Caco-2 (cell line): ENCODE measurements around the gene MRPL46. TPM values are rescaled to one million over a fixed set of nuclear protein-coding genes. Genes with fewer than 3 reads are reported as not detected.

Experiments used
- BruUV-seq: library from RNA; stranded (reverse); fragments of 400-500 nt; replicated peaks from 2 replicates; lab custom pipeline; 2021; lab: Mats Ljungman, UMichigan
- CTCF ChIA-PET: fragments of 300-600 bp; sonication (Branson Sonifier 250); formaldehyde crosslinking; loops from one replicate; lab custom pipeline; 2022; ENCODE audit warnings: antibody characterized with exemption; lab: Charles Lee
- POLR2A ChIA-PET: fragments of 300-600 bp; sonication (Branson Sonifier 250); formaldehyde crosslinking; loops from one replicate; lab custom pipeline; 2022; ENCODE audit warnings: antibody characterized with exemption; lab: Charles Lee
- DNase-seq, 2 experiments: peaks; one replicate each; pipeline versions ENCODE4 v3.0.0 to v3.0.0-alpha.2; 2020 to 2022
- H3K27me3 ChIP-seq: replicated peaks from 2 replicates; pipeline ENCODE4 v1.6.0; 2011; ENCODE audit warnings: low read length; ENCODE audit not compliant: control insufficient read depth, insufficient read depth
- H3K36me3 ChIP-seq: 2 replicates; pipeline ENCODE4 v1.5.1; 2011; ENCODE audit warnings: low read length; ENCODE audit not compliant: control insufficient read depth, insufficient read depth
- H3K4me1 ChIP-seq: fragments of 250-450 bp; sonication (Bioruptor Pico); 2 replicates; pipeline ENCODE4 v1.5.1; 2020; ENCODE audit warnings: mild to moderate bottlenecking
- H3K4me3 ChIP-seq: 2 replicates; pipeline ENCODE4 v1.5.1; 2011; ENCODE audit warnings: low read depth, mild to moderate bottlenecking, control low read depth, low read length
- H3K9me3 ChIP-seq: fragments of 250-450 bp; sonication (Bioruptor Pico); 2 replicates; pipeline ENCODE4 v1.5.1; 2020; ENCODE audit warnings: mild to moderate bottlenecking, moderate library complexity
- H3K27ac Mint-ChIP-seq: one replicate; pipeline ENCODE4 v1.8.0; 2022; ENCODE audit warnings: mixed read lengths; ENCODE audit not compliant: unreplicated experiment
- H3K27me3 Mint-ChIP-seq: one replicate; pipeline ENCODE4 v1.8.0; 2022; ENCODE audit warnings: mixed read lengths; ENCODE audit not compliant: insufficient read depth, unreplicated experiment
- H3K36me3 Mint-ChIP-seq: one replicate; pipeline ENCODE4 v1.8.0; 2022; ENCODE audit warnings: mild to moderate bottlenecking, mixed read lengths; ENCODE audit not compliant: insufficient read depth, unreplicated experiment
- H3K4me1 Mint-ChIP-seq: one replicate; pipeline ENCODE4 v1.8.0; 2022; ENCODE audit warnings: low read depth, mixed read lengths; ENCODE audit not compliant: unreplicated experiment
- H3K4me3 Mint-ChIP-seq: one replicate; pipeline ENCODE4 v1.8.0; 2022; ENCODE audit warnings: mild to moderate bottlenecking, moderate library complexity, mixed read lengths; ENCODE audit not compliant: unreplicated experiment
- H3K9me3 Mint-ChIP-seq: one replicate; pipeline ENCODE4 v1.8.0; 2022; ENCODE audit warnings: mixed read lengths; ENCODE audit not compliant: unreplicated experiment
- intact Hi-C: fragments of 100-400 bp; cut with micrococcal nuclease; formaldehyde crosslinking; loops from one replicate; pipeline ENCODE4 v1.10.0; 2022; ENCODE audit not compliant: unreplicated experiment
- total RNA-seq: library from RNA; stranded (reverse); gene quantifications from 2 replicates; pipeline ENCODE4 v1.2.3, GENCODE V29; 2022
- TF ChIP-seq, protein P1 (sequence below), 2 experiments: fragments of 200-600 bp in 1 of 2; IDR thresholded peaks; 1 replicate in 1 of 2; 2 replicates in 1 of 2; pipeline versions ENCODE4 v1.5.1 to v1.8.0; 2011 to 2022; ENCODE audit warnings: antibody characterized with exemption in 1 of 2, control low read depth in 1 of 2, inconsistent platforms in 1 of 2, low read depth in 1 of 2, low read length in 1 of 2, mild to moderate bottlenecking in 1 of 2, moderate library complexity in 1 of 2; ENCODE audit not compliant: insufficient read depth in 1 of 2, severe bottlenecking in 1 of 2, unreplicated experiment in 1 of 2

Gene MRPL46
- total RNA-seq, 1 experiment from 2014 or later: 44.5 TPM

DNA sequence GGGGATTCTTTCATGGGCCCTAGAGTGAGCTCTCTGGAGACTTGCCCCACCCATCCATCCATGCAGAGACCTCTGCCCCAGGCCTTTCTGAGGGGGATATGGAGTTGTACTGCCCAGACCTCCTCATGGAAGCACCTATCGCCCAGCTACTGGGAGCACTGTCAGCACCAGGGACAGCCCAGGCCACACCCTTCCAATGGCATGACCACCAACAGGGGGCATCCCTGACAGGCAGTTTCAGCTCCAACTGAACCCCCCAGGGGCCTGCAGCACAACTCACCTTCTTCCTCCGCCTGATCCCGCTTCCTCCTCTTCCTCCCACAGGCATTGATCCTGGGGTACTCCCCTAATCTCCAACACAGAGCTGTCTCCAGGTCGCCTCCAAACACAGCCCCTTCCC lies 22.1 kb upstream of the MRPL46 start:
- no peak overlapping the region for H3K27ac Mint-ChIP-seq
- H3K9me3 Mint-ChIP-seq: no peaks in the 10 kb centered on the region
- TF ChIP-seq, protein P1, sequence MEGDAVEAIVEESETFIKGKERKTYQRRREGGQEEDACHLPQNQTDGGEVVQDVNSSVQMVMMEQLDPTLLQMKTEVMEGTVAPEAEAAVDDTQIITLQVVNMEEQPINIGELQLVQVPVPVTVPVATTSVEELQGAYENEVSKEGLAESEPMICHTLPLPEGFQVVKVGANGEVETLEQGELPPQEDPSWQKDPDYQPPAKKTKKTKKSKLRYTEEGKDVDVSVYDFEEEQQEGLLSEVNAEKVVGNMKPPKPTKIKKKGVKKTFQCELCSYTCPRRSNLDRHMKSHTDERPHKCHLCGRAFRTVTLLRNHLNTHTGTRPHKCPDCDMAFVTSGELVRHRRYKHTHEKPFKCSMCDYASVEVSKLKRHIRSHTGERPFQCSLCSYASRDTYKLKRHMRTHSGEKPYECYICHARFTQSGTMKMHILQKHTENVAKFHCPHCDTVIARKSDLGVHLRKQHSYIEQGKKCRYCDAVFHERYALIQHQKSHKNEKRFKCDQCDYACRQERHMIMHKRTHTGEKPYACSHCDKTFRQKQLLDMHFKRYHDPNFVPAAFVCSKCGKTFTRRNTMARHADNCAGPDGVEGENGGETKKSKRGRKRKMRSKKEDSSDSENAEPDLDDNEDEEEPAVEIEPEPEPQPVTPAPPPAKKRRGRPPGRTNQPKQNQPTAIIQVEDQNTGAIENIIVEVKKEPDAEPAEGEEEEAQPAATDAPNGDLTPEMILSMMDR (IDR thresholded peaks at IDR 0.05; ENCODE audit: insufficient read depth in 1 of 2, low read depth in 1 of 2, low read length in 1 of 2, severe bottlenecking in 1 of 2, unreplicated experiment in 1 of 2): peak in 1 of 2 experiments; percentile 4
- no peaks in the 10 kb centered on the region for H3K36me3 Mint-ChIP-seq
- ChIA-PET POLR2A (no interaction called here), CTCF (no interaction called here)
- Histone ChIP-seq H3K36me3 (no peaks in the 10 kb centered on the region), H3K27me3 (no peaks in the 10 kb centered on the region), H3K4me3 (no peak overlapping the region), H3K4me1 (no peaks in the 10 kb centered on the region), H3K9me3 (no peaks in the 10 kb centered on the region)
- no peaks in the 10 kb centered on the region for H3K4me1 Mint-ChIP-seq
- BruUV-seq: no TSS peak
- no peak overlapping the region for H3K4me3 Mint-ChIP-seq
- H3K27me3 Mint-ChIP-seq: no peaks in the 10 kb centered on the region
- intact Hi-C loops: no loop called here
- no peak for DNase-seq

DNA sequence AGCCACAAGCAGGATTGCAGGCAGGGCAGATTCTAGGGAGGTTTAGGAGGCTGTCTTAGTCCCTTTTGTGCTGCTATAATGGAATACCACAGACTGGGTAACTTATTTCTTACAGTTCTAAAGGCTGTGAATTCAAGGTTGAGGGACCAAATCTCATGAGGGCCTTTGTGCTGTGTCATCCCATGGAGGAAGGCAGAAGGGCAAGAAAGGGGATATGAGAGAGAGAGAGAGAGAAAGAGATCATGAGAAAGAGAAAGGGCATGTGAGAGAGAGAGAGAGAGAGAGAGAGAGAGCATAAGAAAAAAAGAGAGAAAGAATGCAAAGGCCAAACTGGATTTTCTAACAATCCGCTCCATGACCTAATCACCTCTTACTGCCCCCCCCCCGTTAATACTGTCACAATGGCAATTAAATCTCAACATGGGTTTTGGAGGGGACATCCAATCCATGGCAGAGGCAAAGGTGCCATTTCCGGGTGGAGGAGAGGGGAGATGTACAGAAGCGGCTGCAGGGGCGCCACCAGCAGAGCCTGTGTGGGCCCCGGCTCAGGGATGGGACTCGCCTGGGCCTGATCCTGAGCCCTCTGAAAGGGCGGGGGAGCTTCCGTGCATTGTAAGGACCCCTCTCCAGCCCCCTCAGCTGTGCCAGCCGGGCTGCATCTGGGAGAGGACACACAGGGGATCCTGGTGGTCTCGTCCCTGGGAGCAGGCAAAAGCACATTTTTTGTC lies 20.8 kb upstream of the MRPL46 start:
- no peak for DNase-seq
- intact Hi-C loops: no loop called here
- Mint-ChIP-seq H3K4me3 (no peak overlapping the region), H3K27me3 (no peaks in the 10 kb centered on the region), H3K27ac (no peak overlapping the region), H3K36me3 (no peaks in the 10 kb centered on the region), H3K4me1 (no peaks in the 10 kb centered on the region), H3K9me3 (no peaks in the 10 kb centered on the region)
- ChIA-PET CTCF (no interaction called here), POLR2A (no interaction called here)
- H3K9me3 ChIP-seq: no peaks in the 10 kb centered on the region
- TF ChIP-seq, protein P1 (IDR thresholded peaks at IDR 0.05; ENCODE audit: insufficient read depth in 1 of 2, low read depth in 1 of 2, low read length in 1 of 2, severe bottlenecking in 1 of 2, unreplicated experiment in 1 of 2): no peak
- no peaks in the 10 kb centered on the region for H3K36me3 ChIP-seq
- no peaks in the 10 kb centered on the region for H3K27me3 ChIP-seq
- no TSS peak for BruUV-seq
- H3K4me1 ChIP-seq: no peaks in the 10 kb centered on the region
- H3K4me3 ChIP-seq: no peak overlapping the region

DNA sequence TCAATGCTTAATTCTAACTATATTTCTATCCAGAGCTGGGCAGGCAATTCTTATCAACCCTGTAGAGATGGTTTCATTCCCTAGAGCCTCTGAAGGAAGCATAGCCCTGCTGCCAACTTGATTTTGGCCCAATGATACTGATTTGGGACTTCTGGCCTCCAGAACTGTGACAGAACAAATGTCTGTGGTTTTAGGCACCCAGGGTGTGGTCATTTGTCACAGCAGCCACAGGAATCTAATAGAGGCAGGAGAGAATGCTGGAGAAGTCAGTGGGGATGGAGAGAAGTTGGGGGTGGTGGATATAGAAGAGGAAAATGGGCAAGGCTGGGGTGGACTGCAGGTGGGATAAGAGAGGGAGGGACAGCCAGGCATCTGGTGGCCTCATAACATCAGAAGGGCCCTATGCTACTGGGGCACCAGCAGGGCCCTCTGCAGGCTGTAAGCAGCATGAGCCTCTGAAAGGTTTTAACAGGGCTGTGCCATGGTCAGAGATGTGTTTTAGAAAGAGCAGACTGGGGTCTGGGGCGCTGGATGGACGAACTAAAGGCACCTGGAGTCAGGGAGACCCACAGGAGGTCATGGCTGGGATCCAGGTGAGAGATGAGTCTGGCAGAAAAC lies 20.1 kb upstream of the MRPL46 start:
- H3K27ac Mint-ChIP-seq: no peak overlapping the region
- no TSS peak for BruUV-seq

More for the DNA sequence above, 20.1 kb upstream of the MRPL46 start:
- H3K36me3 ChIP-seq: no peaks in the 10 kb centered on the region
- H3K9me3 ChIP-seq: no peaks in the 10 kb centered on the region
- no peaks in the 10 kb centered on the region for H3K27me3 Mint-ChIP-seq
- TF ChIP-seq, protein P1 (IDR thresholded peaks at IDR 0.05; ENCODE audit: insufficient read depth in 1 of 2, low read depth in 1 of 2, low read length in 1 of 2, severe bottlenecking in 1 of 2, unreplicated experiment in 1 of 2): no peak
- H3K9me3 Mint-ChIP-seq: no peaks in the 10 kb centered on the region
- H3K4me1 Mint-ChIP-seq: no peaks in the 10 kb centered on the region
- ChIA-PET CTCF (no interaction called here), POLR2A (no interaction called here)
- no peak overlapping the region for H3K4me3 ChIP-seq
- no peaks in the 10 kb centered on the region for H3K36me3 Mint-ChIP-seq
- H3K27me3 ChIP-seq: no peaks in the 10 kb centered on the region
- H3K4me3 Mint-ChIP-seq: no peak overlapping the region
- intact Hi-C loops: no loop called here
- H3K4me1 ChIP-seq: no peaks in the 10 kb centered on the region
- no peak for DNase-seq
